ENCODE results near the gene TBKBP1. TPM values are rescaled to one million over a fixed set of nuclear protein-coding genes. Genes with fewer than 3 reads are reported as not detected.
A peak's percentile ranks its signal among the peaks of the same experiment; 100 is the strongest.

Gene TBKBP1
- total RNA-seq, 4 donors from 2014 or later, result 3.0 to 23.1 (median 5.2) TPM

DNA sequence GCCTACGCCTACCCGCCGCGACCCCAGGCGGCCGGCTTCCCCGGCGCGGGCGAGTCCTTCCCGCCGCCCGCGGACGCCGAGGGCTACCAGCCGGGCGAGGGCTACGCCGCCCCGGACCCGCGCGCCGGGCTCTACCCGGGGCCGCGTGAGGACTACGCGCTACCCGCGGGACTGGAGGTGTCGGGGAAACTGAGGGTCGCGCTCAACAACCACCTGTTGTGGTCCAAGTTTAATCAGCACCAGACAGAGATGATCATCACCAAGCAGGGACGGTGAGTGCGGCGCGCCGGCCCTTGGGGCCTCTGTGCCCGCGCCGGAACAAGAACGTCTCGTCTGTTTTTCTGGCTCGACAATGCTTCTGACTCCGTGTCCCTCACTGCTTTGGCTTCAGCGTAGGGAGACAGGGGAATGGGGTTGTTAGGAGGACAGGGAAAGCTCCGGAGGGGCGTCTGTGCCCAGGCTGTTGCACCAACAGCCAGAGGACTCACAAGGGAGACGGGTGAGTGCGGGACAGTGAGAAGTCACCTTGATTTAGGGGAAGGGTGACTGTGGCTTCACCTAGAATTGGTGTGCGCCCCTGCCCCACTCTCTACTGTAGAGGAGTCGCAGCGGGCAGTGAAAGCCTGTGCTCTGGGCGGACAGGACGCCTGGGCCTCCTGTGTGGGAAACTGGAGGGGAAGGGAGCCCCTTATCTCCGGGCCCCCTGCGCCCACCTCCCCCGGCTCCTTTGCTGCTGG is 39.9 kb downstream of the TBKBP1 start:
- peaks cover 0 to 19% (median 6%) of the 10 kb centered on the region in 4 donors for H3K4me1 ChIP-seq
- peak overlapping the region; percentile 70 to 86 (median 82) for H3K27ac ChIP-seq
- no peaks in the 10 kb centered on the region for H3K9me3 ChIP-seq
- H3K27me3 ChIP-seq, result peaks cover 0 to 18% of the 10 kb centered on the region in 2 donors
- H3K36me3 ChIP-seq, result no peaks in the 10 kb centered on the region
- DNase-seq, result peak in 2 of 3 donors; percentile 48 to 51
- H3K4me3 ChIP-seq, result peak overlapping the region; percentile 53 to 76 (median 62)
- TF ChIP-seq POLR2A (IDR thresholded peaks at IDR 0.05) (no peak), CTCF (IDR thresholded peaks at IDR 0.05) (no peak)

- Histone ChIP-seq H3K27me3 (peaks cover 0 to 18% of the 10 kb centered on the region in 2 donors), H3K4me3 (peak overlapping the region; percentile 53 to 76 (median 62)), H3K9me3 (no peaks in the 10 kb centered on the region), H3K4me1 (peaks cover 0 to 19% (median 6%) of the 10 kb centered on the region in 4 donors), H3K27ac (peak overlapping the region; percentile 58 to 86 (median 82)), H3K36me3 (no peaks in the 10 kb centered on the region)
- peak in 1 of 3 donors; percentile 7 for DNase-seq
- TF ChIP-seq CTCF (IDR thresholded peaks at IDR 0.05) (no peak), POLR2A (IDR thresholded peaks at IDR 0.05) (no peak)
Observed at GRCh38 chr17:47735139-47735464, 41.1 kb downstream of the TBKBP1 start.

DNA sequence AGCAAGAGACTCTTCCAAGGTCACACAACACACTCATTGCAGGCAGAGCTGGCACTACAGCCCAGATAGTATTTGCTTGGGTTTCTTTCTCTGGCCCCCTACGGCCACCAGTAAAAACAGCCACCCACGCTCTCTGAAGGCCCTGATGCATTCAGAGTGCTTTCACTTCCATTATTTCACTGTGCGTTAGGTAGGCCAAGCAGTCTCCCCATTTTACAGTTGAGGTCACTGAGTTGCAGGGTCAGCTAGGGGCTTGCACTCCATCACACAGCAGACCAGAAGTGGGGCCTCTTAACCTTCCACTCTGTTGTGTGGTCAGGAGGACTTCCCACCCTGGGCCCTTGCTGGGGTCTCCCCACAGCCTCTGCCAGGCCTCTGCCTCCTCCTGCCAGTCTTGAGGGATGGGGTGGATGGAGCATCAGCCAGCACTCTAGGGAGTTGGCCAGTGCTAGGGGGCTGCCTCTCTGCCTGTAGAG is 41.6 kb downstream of the TBKBP1 start:
- DNase-seq, result peak in 2 of 3 donors; percentile 36 to 49
- peaks cover 0 to 19% (median 6%) of the 10 kb centered on the region in 4 donors for H3K4me1 ChIP-seq
- no peaks in the 10 kb centered on the region for H3K9me3 ChIP-seq
- no peaks in the 10 kb centered on the region for H3K36me3 ChIP-seq
- H3K27ac ChIP-seq, result peak overlapping the region; percentile 58 to 86 (median 82)
- TF ChIP-seq POLR2A (IDR thresholded peaks at IDR 0.05) (no peak), CTCF (IDR thresholded peaks at IDR 0.05) (no peak)
- peak overlapping the region in 3 of 4 donors; percentile 53 to 76 (median 62) for H3K4me3 ChIP-seq
- H3K27me3 ChIP-seq, result peaks cover 0 to 18% of the 10 kb centered on the region in 2 donors

- Histone ChIP-seq H3K27ac (peak overlapping the region in 2 of 4 donors; percentile 17 to 57), H3K36me3 (no peaks in the 10 kb centered on the region), H3K4me3 (no peak overlapping the region), H3K4me1 (peaks cover 0 to 19% (median 6%) of the 10 kb centered on the region in 4 donors), H3K9me3 (no peaks in the 10 kb centered on the region), H3K27me3 (peaks cover 0 to 18% of the 10 kb centered on the region in 2 donors)
- DNase-seq, result peak in 2 of 3 donors; percentile 15 to 40
- TF ChIP-seq POLR2A (IDR thresholded peaks at IDR 0.05), result no peak
- no peak for TF ChIP-seq CTCF (IDR thresholded peaks at IDR 0.05)
Observed at GRCh38 chr17:47736501-47737495, 42.8 kb downstream of the TBKBP1 start.

- H3K27me3 ChIP-seq, result peaks cover 0 to 16% of the 10 kb centered on the region in 2 donors
- peak in 2 of 3 donors; percentile 9 to 18 for DNase-seq
- H3K9me3 ChIP-seq, result no peaks in the 10 kb centered on the region
Observed at GRCh38 chr17:47738178-47738577, 44.2 kb downstream of the TBKBP1 start.

More at GRCh38 chr17:47738178-47738577, 44.2 kb downstream of the TBKBP1 start:
- H3K4me3 ChIP-seq, result no peak overlapping the region
- H3K36me3 ChIP-seq, result no peaks in the 10 kb centered on the region
- TF ChIP-seq POLR2A (IDR thresholded peaks at IDR 0.05) (no peak), CTCF (IDR thresholded peaks at IDR 0.05) (no peak)
- no peak overlapping the region for H3K27ac ChIP-seq
- H3K4me1 ChIP-seq, result peaks cover 0 to 12% (median 5%) of the 10 kb centered on the region in 4 donors

Measured in Peyer's patch (tissue), 4 donors.